Fibroblast of skin of scalp (primary cell): ENCODE results near the gene KLLN. TPM values are rescaled to one million over a fixed set of nuclear protein-coding genes. Genes with fewer than 3 reads are reported as not detected.
"Not testable (repeated sequence)": the region's sequence is repeated elsewhere in the genome, so short reads cannot be mapped to it uniquely, and the experiment has no call there.

ENCODE experiments used
- DNase-seq: peaks from one replicate; pipeline ENCODE4 v3.0.0-alpha.2; 2013
- polyA plus RNA-seq, 2 experiments: library from polyadenylated mRNA; unstranded; fragments of 120-200 nt; gene quantifications; one replicate each; pipeline ENCODE4 v1.2.1, GENCODE V29; 2013; ENCODE audit not compliant: insufficient read length in 2 of 2

KLLN gene, protein sequence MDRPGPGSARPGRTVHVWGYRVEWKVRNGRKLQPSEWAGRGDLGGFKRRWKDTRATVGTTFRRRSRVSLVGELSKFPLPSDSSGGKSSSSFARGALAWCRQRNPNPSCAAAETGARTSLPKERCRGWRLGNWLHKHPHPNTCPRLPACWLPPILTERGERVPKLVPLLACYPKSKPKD
- 0.36 TPM for polyA plus RNA-seq (2013, experiment 1 of 2; ENCODE audit: insufficient read length)
- 0.39 TPM for polyA plus RNA-seq (2013, experiment 2 of 2; ENCODE audit: insufficient read length)

DNA sequence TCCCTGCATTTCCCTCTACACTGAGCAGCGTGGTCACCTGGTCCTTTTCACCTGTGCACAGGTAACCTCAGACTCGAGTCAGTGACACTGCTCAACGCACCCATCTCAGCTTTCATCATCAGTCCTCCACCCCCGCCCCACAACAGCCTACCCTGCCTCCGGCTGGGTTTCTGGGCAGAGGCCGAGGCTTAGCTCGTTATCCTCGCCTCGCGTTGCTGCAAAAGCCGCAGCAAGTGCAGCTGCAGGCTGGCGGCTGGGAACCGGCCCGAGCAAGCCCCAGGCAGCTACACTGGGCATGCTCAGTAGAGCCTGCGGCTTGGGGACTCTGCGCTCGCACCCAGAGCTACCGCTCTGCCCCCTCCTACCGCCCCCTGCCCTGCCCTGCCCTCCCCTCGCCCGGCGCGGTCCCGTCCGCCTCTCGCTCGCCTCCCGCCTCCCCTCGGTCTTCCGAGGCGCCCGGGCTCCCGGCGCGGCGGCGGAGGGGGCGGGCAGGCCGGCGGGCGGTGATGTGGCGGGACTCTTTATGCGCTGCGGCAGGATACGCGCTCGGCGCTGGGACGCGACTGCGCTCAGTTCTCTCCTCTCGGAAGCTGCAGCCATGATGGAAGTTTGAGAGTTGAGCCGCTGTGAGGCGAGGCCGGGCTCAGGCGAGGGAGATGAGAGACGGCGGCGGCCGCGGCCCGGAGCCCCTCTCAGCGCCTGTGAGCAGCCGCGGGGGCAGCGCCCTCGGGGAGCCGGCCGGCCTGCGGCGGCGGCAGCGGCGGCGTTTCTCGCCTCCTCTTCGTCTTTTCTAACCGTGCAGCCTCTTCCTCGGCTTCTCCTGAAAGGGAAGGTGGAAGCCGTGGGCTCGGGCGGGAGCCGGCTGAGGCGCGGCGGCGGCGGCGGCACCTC, at the start of gene KLLN, which contains the start of gene PTEN:
KLLN (minus strand) TSS at position 481 of the 891 bp plus-strand sequence. CDS start 1,046 bp downstream, outside the sequence.
PTEN (plus strand) TSS at position 573 of the 891 bp plus-strand sequence. CDS start 845 bp downstream, outside the sequence.
- DNase-seq: peak; percentile 95

DNA sequence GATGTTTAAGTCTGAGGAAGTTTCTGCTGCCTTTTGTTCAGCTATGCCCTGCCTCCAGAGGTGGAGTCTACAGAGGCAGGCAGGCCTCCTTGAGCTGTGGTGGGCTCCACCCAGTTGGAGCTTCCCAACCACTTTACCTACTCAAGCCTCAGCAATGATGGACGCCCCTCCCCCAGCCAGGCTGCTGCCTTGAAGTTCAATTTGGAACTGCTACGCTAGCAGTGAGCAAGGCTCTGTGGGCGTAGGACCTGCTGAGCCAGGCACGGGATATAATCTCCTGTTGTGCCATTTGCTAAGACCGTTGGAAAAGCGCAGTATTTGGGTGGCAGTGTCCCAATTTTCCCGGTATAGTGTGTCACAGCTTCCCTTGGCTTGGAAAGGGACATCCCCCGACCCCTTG, 40.1 kb upstream of the KLLN start:
- not testable (repeated sequence) for DNase-seq

DNA sequence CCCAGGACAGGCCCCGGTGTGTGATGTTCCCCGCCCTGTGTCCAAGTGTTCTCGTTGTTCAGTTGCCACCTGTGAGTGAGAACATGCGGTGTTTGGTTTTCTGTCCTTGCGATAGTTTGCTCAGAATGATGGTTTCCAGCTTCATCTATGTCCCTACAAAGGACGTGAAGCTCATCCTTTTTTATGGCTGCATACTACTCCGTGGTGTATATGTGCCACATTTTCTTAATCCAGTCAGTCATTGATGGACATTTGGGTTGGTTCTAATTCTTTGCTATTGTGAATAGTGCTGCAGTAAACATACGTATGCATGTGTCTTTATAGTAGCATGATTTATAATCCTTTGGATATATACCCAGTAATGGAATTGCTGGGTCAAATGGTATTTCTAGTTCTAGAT, 34.6 kb upstream of the KLLN start:
- DNase-seq: not testable (repeated sequence)

DNA sequence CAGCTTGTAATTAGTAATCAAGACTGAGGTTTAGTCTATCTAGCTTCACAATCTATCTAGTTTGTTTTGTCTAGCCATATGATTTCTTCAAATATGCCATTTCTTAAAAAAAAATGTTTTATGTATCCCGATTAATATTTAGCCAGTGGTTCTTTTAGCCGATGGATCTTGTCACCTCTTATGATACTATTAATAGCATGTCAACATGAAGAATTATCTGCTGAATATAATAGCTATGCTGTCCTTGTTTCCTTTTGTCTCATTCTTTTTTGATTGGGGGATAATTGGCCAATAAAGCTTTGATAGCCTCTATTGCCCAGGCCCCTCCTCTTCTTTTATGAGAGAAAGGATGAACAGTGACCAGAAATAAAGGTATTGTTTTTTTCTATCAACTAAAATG, 32.9 kb upstream of the KLLN start:
- no peak for DNase-seq

DNA sequence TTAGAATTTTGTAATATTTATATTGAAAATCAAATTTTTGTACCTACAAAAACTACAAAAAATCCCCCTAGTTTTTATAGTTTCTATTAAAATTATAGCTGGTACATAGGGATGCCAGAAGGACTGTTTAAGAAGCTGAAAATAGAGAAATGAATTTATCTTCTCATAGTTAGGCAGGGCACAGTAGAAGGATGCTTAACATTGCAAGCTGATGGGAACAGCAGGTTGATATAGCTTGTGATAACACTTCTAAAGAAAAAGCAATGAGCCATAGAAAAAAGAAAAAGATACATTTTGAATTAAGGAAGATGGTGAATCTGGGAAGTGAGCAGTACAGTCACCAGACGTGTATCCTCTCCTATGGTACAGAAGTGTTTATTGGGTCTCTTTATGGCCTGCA, 32.1 kb upstream of the KLLN start:
- no peak for DNase-seq

DNA sequence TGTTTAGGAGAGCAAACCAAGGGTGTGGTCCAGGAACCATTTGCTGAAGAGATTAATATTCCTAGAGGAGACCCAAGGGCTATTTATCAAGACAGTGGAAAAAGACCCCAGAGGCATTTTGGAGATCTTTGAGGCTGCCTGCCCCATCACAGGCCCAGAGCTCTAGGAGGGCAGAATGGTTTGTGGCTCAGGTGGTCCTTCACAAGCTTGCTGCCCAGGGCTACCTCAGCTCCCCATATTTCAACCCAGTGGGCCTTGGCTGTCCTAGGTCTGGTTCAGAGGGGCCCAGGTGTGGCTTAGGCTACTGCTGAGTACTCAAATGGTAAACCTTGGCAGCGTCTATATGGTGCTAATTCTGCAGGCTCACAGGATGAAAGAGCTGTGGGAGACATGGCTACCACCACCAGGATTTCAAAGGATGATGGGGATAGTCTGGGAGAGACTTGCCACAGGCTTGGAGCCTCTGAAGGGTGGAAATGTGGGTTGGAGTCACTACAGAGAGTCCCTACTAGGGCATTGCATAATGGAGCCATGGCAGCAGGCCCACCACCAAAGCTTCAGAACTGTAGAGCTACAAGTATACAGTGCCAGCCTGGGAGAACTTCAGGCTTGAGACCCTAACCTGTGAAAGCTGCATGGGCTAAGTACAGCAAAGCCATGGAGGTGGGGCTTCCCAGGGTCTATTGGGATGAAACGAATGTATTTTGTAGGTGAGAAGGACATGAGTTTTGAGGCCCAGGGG, 24.4 kb upstream of the KLLN start:
- no peak for DNase-seq

DNA sequence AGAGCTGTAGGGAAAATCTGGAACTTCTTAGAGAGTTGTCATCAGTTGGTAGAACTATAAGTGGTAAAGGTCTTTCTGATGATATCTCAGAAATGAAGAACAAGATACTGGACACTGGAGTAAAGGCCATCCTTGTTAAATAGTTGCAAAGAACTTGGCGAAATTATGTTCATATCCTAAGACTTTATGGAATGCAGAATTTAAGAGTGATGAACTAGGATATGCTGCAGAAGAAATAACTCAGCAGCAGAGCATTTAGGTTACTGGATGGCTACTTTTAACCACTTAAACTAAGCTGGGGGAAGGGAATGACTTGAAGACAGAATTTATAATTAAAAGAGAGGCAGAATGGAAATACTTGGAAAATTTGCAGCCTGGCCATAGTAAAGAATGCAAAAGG, 23.8 kb upstream of the KLLN start:
- peak; percentile 27 for DNase-seq

DNA sequence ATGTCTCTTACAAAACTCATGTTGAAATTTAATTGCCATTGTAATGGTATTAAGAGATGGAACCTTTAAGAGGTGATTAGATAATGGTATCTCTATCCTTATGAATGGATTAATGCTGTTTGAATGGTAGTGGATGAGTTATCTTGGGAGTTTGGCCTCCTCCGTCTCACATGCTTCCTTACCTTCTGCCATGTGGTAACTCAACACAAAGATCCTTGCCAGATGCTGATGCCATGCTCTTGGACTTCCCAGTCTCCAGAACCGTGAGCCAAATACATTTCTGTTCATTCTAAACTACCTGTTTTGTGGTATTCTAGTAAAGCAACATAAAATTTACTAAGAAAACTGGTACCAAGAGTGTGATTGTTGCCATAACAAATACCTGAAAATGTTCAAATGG, 23.3 kb upstream of the KLLN start:
- DNase-seq: no peak

DNA sequence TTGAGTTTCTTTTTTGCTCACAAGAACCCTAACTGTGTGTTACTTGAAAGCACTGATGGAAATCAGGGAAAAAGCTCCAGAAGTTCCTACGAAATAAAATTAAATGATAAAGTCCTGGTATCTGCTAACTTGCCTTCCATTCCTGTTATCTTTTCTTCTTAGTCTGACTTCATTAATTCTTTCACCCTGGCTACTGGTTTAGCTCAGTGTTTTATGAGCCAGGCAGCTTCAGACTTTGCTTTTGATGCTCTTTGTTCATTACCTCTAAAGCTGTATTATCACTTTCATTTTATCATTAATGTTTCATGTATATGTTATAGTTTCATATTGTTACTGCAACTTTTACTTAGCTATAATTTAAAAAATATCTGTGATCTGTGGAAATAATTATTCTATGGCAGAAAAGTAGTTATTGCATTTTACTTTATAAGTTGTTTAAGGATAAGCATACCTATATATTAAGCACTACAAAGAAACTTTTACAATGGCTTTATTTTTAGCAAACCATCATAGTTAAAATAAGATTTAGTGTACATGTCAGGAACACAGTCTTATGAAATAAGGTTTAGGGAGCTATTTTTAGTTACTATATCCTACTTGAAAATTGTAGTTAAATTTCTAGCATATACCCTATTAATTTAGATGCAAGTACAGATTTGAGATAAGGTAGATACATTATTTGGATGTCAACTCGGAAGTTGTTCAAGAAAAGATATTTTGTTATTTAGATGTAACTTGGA, 19.4 kb upstream of the KLLN start:
- no peak for DNase-seq

DNA sequence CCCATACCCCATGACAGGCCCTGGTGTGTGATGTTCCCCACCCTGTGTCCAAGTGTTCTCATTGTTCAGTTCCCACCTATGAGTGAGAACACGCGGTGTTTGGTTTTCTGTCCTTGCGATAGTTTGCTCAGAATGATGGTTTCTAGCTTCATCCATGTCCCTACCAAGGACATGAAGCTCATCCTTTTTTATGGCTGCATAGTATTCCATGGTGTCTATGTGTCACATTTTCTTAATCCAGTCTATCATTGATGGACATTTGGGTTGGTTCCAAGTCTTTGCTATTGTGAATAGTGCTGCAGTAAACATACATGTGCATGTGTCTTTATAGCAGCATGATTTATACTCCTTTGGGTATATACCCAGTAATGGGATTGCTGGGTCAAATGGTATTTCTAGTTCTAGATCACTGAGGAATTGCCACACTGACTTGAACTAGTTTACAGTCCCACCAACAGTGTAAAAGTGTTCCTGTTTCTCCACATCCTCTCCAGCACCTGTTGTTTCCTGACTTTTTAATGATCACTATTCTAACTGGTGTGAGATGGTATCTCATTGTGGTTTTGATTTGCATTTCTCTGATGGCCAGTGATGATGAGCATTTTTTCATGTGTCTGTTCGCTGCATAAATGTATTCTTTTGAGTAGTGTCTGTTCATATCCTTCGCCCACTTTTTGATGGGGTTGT, 18.2 kb upstream of the KLLN start:
- DNase-seq: not testable (repeated sequence)

DNA sequence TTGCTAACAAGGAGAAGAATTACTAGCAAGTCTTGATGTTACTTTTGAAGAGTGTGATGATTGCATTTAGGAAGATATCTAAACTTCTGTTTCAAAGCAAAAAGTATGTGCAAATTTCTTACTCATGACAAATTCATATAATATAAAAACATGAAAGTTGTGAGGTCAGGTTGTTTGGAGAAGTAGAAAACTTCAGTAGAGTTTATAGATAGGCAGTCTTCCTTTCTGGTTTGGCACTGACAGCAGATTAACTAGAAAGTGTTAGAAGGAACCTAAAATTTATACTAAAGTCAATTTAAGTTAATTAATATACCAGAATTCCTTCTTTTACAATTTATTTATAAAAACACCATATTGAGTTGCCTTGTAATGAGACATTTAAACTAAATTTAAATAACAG, 17.0 kb upstream of the KLLN start:
- DNase-seq: no peak

DNA sequence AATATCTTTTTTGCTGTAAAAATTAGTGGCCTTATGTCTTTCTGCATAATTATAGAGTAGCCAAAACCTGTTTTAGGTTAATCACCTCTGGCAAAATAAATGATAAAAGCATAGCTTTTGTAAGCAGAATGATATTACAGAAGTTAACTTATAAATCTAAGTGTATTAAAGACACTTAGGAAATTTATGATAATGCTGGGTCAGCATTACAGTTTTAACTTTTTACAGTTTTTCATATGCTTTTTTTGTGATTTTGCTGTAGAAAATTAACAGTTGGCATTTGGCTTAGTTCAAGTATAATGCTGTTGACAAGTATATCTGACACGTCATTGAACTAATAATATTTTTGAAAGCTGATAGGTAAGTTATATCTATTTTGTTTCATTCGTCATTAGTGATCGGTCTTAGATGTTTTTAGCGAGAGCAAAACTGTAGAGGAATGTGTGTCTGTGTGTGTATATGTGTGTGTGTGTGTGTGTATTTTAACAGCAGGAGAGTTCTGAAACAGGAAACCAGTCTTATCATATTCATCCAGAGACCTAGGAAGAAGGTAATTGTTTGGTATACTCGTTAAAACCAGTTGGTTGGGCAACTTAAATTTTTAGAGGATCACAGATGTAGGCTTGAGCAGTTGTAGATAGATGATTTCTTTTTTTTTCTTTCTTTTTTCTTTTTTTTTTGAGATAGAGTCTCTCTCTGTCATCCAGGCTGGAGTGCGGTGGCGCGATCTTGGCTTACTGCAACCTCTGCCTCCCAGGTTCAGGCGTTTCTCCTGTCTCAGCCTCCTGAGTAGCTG, 15.5 kb upstream of the KLLN start:
- no peak for DNase-seq

DNA sequence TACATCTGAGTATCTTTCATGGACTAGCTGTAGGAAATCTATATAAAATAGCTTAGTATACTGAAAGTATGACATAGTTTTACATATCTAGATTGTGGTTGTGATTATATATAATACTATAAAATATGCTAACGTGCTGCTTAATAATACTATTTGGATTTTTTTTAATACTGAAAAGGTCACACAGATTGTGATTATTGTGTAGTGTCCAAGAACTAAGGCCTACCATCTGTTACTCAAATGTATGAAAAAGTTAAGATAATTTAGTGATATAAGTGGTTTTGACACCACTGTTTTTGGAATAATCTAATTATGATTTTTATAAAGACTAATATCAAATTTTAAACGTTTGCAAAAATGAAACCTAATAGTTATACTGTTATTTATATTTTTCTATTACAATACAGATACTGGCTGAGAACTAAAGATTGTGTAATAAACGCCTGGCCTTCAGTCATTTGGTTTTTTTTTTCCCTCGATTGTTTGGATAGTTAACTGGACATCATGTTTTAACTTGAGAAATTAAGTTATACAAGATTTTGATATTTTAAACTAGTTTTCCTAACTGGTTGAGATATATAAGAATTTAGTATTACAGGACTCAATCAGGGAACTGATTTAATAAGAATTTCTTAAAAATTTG, 12.7 kb upstream of the KLLN start:
- DNase-seq: no peak

DNA sequence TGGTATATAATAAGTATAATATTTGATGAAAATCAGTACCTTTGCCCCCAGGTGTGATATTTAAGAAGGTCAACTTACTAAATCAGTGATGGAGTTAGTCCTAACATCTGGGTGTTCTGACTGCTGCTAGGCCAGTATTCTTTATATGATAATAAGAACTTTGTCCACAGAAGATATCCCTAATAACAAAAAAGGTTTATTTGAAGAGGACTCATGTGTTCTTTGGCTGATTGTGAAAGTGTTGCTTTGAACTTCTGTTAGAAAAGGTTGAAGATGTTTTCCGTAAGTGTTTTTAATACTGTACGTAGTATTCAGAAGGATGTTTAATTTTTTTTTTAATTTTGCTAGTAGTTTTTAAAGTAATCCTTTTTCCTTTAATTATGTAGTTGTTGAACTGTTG, 10.3 kb upstream of the KLLN start:
- no peak for DNase-seq

DNA sequence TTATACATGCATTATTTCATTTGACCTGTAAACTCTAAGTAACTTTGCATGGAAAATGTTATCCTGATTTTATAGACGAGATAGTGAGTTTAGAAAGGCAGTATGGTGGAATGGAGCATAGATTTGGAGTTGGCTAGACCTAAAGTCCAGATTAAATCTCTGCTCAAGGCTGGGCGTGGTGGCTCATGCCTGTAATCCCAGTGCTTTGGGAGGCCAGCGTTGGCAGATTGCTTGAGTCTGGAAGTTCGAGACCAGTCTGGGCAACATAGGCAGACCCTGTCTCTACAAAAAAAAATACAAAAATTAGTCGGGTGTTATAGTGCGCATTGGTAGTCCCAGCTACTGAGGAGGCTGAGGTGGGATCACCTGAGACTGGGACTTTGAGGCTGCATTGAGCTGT, 9.5 kb upstream of the KLLN start:
- DNase-seq: no peak

DNA sequence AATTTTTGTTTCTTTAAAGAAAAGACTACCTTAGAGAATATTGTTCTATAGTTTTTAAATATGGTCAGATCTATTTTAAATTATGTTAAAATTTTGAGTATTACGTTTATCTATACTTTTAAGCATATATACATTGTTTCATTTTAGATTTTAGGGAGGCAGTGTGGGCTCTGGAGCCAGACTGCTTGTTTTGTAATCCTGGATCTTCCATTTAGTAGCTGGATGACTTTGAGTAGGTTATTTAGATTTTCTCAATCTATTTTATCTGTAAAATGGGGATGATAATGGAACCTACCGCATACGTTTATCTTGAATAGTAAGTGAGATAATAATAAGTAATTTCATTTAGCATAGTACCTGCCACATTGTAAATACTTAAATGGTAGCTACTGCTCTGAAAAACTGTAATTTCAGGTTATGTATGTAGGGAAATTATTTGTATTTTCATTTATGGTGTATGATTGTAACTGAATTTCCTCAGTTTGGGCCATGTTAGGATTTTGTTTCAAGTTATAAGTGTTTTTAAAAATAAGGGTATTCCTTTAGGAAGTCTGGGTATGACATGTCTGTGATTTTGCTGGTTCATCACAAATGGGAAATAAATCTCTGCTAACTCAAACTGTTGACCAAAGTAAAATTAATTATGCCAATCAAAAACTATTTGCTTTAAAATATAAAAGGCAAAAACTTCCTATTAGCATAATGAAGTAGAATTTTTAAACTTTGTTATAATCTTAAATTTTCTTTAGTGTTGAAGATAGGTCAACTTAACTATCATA, 6.6 kb upstream of the KLLN start:
- DNase-seq: no peak

DNA sequence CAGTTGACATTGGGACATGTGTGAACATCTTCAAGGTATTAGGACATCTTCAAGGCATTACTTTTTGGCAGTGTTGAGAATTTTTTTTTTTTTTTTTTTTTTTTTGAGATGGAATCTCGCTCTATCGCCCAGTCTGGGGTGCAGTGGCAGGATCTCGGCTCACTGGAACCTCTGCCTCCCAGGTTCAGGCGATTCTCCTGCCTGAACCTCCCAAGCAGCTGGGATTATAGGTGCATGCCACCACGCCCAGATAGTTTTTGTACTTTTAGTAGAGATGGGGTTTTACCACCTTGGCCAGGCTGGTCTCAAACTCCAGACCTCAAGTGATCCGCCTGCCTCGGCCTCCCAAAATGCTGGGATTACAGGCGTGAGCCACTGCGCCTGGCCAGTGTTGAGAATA, 5.8 kb upstream of the KLLN start:
- not testable (repeated sequence) for DNase-seq

DNA sequence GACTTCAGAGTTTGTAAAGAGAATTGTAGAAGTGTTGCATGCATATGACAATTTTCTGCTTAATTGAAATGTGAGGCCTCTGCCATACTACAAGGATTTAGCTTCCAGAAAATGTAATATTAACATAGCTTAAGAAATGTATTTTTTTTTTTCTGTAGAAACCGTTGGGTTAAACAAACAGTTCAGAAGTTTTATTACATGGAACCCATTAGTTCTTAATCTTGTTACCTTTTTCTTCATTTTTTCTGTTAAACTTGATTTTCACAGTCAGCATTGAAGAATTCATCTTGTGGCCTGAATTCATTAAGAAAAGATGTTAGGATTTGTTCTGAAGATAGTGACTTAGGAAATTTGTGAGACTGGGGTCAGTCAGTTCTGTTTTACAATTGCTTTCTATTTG, 4.9 kb upstream of the KLLN start:
- peak; percentile 20 for DNase-seq

DNA sequence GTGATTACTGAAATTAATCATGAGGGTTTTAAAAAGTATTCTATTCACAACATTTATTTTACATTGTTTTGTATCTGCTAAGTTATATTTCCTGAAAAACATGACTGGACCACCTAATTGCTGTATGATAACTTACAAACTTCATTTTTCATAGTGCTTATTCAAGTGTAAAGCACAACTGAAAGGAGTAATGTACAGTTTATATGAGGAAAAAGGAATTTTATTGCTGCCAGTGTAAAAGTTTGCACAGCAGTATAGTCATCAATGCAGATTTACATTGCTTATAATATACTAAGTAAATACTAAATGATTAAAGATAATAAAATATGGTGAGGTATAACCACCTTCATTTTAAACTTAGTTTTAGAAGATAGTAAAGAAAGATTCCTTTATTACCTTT, 4.1 kb upstream of the KLLN start:
- DNase-seq: no peak
